ENCODE data around the gene NANOS3. TPM values are rescaled to one million over a fixed set of nuclear protein-coding genes. Genes with fewer than 3 reads are reported as not detected.

The NANOS3 gene
- total and polyA plus RNA-seq, 9 of the 15 experiments (the other 6 are each of a cell fraction or from before 2014, with no cell fraction given) = not detected

DNA sequence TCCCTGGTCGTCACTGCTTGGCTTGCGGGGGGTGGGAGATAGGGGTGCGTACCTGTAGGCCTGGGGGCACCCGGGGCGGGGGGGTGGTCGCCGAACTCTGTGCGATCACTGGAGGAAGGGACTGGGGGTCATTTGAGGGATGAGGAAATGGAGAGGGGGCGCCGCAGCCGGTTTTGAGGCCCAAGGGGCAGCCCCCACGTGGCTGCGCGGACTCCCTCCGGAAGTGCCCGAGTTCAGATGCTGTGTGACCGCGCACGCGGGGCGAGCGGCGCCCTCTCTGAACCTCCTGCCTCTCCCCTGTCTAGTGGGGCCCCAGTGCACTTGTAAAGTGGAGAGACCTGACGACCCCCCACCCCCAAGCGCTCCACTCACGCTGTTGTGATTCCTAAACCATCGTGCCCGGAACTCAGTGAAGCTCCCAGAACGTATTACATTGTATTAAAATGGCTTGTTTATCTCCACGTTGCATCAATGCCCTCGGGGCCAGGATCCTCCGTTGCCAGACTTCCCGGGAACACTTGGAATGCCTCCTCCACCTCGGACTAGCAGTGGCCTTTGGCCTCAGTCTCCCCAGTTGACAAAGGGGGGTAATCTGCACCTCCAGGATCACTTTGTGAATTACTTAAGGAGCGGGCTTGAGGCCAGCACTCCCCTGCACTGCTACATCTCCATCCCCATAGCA lies 3.0 kb upstream of the NANOS3 start:
- no peak overlapping the region for H3K4me3 ChIP-seq
- no peak for DNase-seq (ENCODE audit: extremely low read depth in 1 of 4, low spot score in 3 of 4)
- WGBS (ENCODE audit: insufficient coverage, low coverage, missing lambda C conversion rate) = 50% methylated on average over 12 of the region's 35 CpGs
- H3K9ac ChIP-seq (ENCODE audit: insufficient read depth in 1 of 2, low read depth in 2 of 2, low read length in 2 of 2) = no peak overlapping the region
- BruUV-seq (replicated peaks) = no TSS peak
- intact Hi-C loops (cut with micrococcal nuclease) = no loop called here
- POLR2A ChIA-PET = interaction anchor here (0.7 kb wide), 1 partner anchor 122 kb away, joined by 3 read pairs; no protein-coding TSS in a partner anchor
- CTCF ChIA-PET (ENCODE audit: low intra/inter-chr PET ratio) = no interaction called here
- no peak for ATAC-seq
- peaks cover 6 to 36% of the 10 kb centered on the region in 2 experiments for H3K4me1 ChIP-seq (replicated peaks in 1 of 2; ENCODE audit: control insufficient read depth in 2 of 2, insufficient read depth in 2 of 2, low read length in 2 of 2)
- H3K36me3 ChIP-seq (ENCODE audit: control insufficient read depth, insufficient read depth, low read length) = no peaks in the 10 kb centered on the region
- no peak for FAIRE-seq
- H3K27ac ChIP-seq (ENCODE audit: extremely low read depth, low read depth, low read length) = no peak overlapping the region
- in situ Hi-C loops (cut with MboI) = loop anchor here (10.0 kb wide), 1 partner anchor 611 kb away; no protein-coding TSS in a partner anchor
- H3K9me1 ChIP-seq (ENCODE audit: control insufficient read depth, insufficient read depth, low read length) = no peaks in the 10 kb centered on the region
- H2AFZ ChIP-seq (ENCODE audit: low read depth, low read length) = no peak overlapping the region
- no peaks in the 10 kb centered on the region for H3K79me2 ChIP-seq (ENCODE audit: control insufficient read depth, insufficient read depth, low read length)
- no peaks in the 10 kb centered on the region for H3K27me3 ChIP-seq (ENCODE audit: control insufficient read depth in 2 of 2, insufficient read depth in 2 of 2, low read length in 2 of 2)
- H3K4me2 ChIP-seq (ENCODE audit: insufficient read depth, low read length) = no peak overlapping the region
- H4K20me1 ChIP-seq (replicated peaks; ENCODE audit: control insufficient read depth, insufficient read depth, low read length) = no peaks in the 10 kb centered on the region
- no peaks in the 10 kb centered on the region for H3K9me3 ChIP-seq (replicated peaks; ENCODE audit: control insufficient read depth, insufficient read depth, low read depth, low read length)
- TF ChIP-seq, protein P1, sequence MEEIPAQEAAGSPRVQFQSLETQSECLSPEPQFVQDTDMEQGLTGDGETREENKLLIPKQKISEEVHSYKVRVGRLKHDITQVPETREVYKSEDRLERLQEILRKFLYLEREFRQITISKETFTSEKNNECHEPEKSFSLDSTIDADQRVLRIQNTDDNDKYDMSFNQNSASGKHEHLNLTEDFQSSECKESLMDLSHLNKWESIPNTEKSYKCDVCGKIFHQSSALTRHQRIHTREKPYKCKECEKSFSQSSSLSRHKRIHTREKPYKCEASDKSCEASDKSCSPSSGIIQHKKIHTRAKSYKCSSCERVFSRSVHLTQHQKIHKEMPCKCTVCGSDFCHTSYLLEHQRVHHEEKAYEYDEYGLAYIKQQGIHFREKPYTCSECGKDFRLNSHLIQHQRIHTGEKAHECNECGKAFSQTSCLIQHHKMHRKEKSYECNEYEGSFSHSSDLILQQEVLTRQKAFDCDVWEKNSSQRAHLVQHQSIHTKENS (CRISPR knock-in tag; IDR thresholded peaks at IDR 0.05) = no peak
- TF ChIP-seq, protein P2, sequence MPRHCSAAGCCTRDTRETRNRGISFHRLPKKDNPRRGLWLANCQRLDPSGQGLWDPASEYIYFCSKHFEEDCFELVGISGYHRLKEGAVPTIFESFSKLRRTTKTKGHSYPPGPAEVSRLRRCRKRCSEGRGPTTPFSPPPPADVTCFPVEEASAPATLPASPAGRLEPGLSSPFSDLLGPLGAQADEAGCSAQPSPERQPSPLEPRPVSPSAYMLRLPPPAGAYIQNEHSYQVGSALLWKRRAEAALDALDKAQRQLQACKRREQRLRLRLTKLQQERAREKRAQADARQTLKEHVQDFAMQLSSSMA (CRISPR knock-in tag; IDR thresholded peaks at IDR 0.05) = no peak
- TF ChIP-seq BCOR (IDR thresholded peaks at IDR 0.05) (no peak), GABPB2 (CRISPR knock-in tag; conservative IDR thresholded peaks at IDR 0.05) (no peak), ZKSCAN1 (IDR thresholded peaks at IDR 0.05; ENCODE audit: low read depth, low read length) (no peak), CTBP1 (IDR thresholded peaks at IDR 0.05; ENCODE audit: borderline replicate concordance) (no peak), POU5F1 (IDR thresholded peaks at IDR 0.05; ENCODE audit: borderline replicate concordance, low read depth, low read length, partially characterized antibody) (no peak), ZNF324 (CRISPR knock-in tag; IDR thresholded peaks at IDR 0.05) (no peak), PTTG1 (tag; IDR thresholded peaks at IDR 0.05; ENCODE audit: low read depth) (no peak), ZNF589 (CRISPR knock-in tag; IDR thresholded peaks at IDR 0.05; ENCODE audit: low read depth) (no peak), ZNF184 (CRISPR knock-in tag; IDR thresholded peaks at IDR 0.05) (no peak), ZNF668 (CRISPR knock-in tag; IDR thresholded peaks at IDR 0.05) (no peak), ZNF3 (CRISPR knock-in tag; IDR thresholded peaks at IDR 0.05) (no peak), ZBTB17 (CRISPR knock-in tag; IDR thresholded peaks at IDR 0.05) (no peak), HIVEP1 (CRISPR knock-in tag; IDR thresholded peaks at IDR 0.05) (no peak), TAF1 (IDR thresholded peaks at IDR 0.05; ENCODE audit: control insufficient read depth, extremely low read depth, insufficient read depth, low read length, severe bottlenecking) (no peak)
- TF ChIP-seq, protein P3, sequence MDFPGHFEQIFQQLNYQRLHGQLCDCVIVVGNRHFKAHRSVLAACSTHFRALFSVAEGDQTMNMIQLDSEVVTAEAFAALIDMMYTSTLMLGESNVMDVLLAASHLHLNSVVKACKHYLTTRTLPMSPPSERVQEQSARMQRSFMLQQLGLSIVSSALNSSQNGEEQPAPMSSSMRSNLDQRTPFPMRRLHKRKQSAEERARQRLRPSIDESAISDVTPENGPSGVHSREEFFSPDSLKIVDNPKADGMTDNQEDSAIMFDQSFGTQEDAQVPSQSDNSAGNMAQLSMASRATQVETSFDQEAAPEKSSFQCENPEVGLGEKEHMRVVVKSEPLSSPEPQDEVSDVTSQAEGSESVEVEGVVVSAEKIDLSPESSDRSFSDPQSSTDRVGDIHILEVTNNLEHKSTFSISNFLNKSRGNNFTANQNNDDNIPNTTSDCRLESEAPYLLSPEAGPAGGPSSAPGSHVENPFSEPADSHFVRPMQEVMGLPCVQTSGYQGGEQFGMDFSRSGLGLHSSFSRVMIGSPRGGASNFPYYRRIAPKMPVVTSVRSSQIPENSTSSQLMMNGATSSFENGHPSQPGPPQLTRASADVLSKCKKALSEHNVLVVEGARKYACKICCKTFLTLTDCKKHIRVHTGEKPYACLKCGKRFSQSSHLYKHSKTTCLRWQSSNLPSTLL (IDR thresholded peaks at IDR 0.05) = no peak
